MCF 10A (cell line): ENCODE results near the gene IGSF9B. TPM values are rescaled to one million over a fixed set of nuclear protein-coding genes. Genes with fewer than 3 reads are reported as not detected.

Experiments
- BruUV-seq: library from RNA; stranded (reverse); fragments of 400-500 nt; replicated peaks from 2 replicates; lab custom pipeline; 2021; lab: Mats Ljungman, UMichigan
- CTCF ChIA-PET: fragments of 300-600 bp; sonication (Branson Sonifier 250); formaldehyde crosslinking; extraction: SDS; loops from one replicate; lab custom pipeline; 2021; ENCODE audit warnings: antibody characterized with exemption, inconsistent platforms; lab: Yijun Ruan, JAX
- POLR2A ChIA-PET: fragments of 300-600, 350-650 bp; sonication (Branson Sonifier 250); formaldehyde crosslinking; extraction: SDS; loops from one replicate; lab custom pipeline; 2020; ENCODE audit warnings: antibody characterized with exemption, inconsistent platforms; lab: Yijun Ruan, JAX
- DNase-seq: peaks from one replicate; pipeline ENCODE4 v3.0.0-alpha.2; 2018; ENCODE audit not compliant: unreplicated experiment
- H3K27ac Mint-ChIP-seq: one replicate; pipeline ENCODE4 v1.8.0; 2022; ENCODE audit warnings: mild to moderate bottlenecking, low read depth, mixed read lengths; ENCODE audit not compliant: unreplicated experiment
- H3K27me3 Mint-ChIP-seq: one replicate; pipeline ENCODE4 v1.8.0; 2022; ENCODE audit warnings: mixed read lengths; ENCODE audit not compliant: insufficient read depth, unreplicated experiment
- H3K36me3 Mint-ChIP-seq: one replicate; pipeline ENCODE4 v1.8.0; 2022; ENCODE audit warnings: mild to moderate bottlenecking, moderate library complexity, mixed read lengths; ENCODE audit not compliant: insufficient read depth, unreplicated experiment
- H3K4me1 Mint-ChIP-seq: one replicate; pipeline ENCODE4 v1.8.0; 2022; ENCODE audit warnings: mixed read lengths; ENCODE audit not compliant: insufficient read depth, unreplicated experiment
- H3K4me3 Mint-ChIP-seq: one replicate; pipeline ENCODE4 v1.8.0; 2022; ENCODE audit warnings: mild to moderate bottlenecking, moderate library complexity, mixed read lengths; ENCODE audit not compliant: unreplicated experiment
- H3K9me3 Mint-ChIP-seq: one replicate; pipeline ENCODE4 v1.8.0; 2022; ENCODE audit warnings: mixed read lengths; ENCODE audit not compliant: unreplicated experiment
- CTCF ChIP-seq: fragments of 200-600 bp; IDR thresholded peaks from one replicate; pipeline ENCODE4 v1.8.0; 2022; ENCODE audit warnings: antibody characterized with exemption, mild to moderate bottlenecking; ENCODE audit not compliant: unreplicated experiment
- intact Hi-C: fragments of 100-400 bp; cut with micrococcal nuclease; formaldehyde crosslinking; loops from 2 replicates; pipeline ENCODE4 v1.14.1; 2022
- total RNA-seq: library from RNA; stranded (reverse); gene quantifications from 2 replicates; pipeline ENCODE4 v1.2.3, GENCODE V29; 2022

IGSF9B gene
- total RNA-seq, 1 experiment from 2014 or later, result 13.9 TPM

DNA sequence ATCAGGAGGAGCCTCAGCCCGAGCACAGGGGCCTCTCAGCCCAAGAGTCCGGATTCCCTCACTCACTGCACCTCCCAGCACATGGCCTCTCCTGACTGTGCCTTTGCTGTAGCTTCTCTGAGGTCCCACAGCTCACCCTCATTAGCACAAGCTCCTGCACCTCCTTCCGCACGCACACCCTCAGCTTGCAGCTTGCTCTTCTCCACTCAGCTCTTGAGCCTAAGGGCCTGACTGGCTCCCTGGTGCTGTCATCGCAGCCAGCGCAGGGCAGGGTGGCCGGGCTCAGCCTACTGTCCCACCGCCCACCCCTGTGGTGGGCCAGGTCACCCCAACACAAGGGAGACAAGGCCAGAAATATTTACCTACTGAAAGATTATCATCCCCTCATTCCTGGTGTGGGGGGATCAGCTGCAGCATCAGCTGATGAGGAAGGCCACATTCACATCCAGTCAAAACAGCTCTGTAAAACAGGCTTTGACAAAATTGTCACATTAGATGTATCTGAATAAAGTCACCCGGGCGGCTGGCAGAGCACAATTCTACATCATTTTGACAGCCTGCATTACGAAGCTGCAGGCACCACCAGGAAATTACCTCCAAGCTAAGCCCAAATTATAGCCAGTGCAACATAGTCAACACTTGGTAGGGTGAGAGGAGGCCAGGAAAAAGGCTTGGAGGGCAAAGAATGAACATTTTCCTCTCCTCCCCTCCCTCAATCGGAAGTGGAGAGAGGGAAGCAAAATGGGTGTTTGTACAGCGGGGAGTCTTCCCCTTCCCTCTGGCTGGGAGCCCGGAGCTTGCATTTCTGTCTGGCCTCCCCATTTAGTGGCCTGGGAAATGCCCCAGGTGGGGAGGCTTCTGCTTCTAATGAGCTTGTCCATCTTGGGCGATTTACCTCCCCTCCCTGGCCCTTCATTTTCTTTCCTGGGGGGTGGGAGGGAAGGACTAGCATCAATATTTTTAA, 29.5 kb upstream of the IGSF9B start:
- no peak for TF ChIP-seq CTCF
- POLR2A ChIA-PET, result interaction anchor here (1.5 kb wide), 1 partner anchor 29 kb away, joined by 3 read pairs; the partner anchor contains the start of gene IGSF9B
- no peak for DNase-seq
- Mint-ChIP-seq H3K27ac (no peak overlapping the region), H3K36me3 (no peaks in the 10 kb centered on the region), H3K27me3 (peaks cover 23% of the 10 kb centered on the region), H3K9me3 (no peaks in the 10 kb centered on the region), H3K4me1 (no peaks in the 10 kb centered on the region), H3K4me3 (no peak overlapping the region)
- BruUV-seq, result no TSS peak
- CTCF ChIA-PET, result interaction anchor here (0.5 to 0.9 kb wide), 2 partner anchors 58 to 64 kb away, joined by 3 to 4 read pairs; no protein-coding TSS in a partner anchor
- intact Hi-C loops, result no loop called here

DNA sequence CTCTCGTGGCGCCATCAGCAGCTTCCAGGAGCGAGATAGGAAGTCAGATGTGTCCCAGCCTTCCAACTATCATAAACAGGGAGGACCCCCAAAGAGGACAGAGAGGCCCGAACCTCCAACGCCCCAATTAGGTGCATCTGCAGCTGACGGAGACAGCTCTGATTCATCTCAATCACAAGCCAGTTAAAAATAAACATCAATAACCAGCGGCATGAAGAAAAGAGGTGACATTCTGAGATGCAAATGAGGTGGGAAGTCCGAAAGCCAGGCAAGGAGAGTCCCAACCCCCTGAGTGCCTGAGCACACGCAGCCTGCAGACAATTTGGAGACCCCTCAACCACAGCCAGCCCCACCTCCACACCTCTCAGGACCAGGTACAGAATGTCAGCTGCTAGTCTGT, 28.1 kb upstream of the IGSF9B start:
- Mint-ChIP-seq H3K4me1 (no peaks in the 10 kb centered on the region), H3K36me3 (no peaks in the 10 kb centered on the region), H3K9me3 (no peaks in the 10 kb centered on the region), H3K4me3 (no peak overlapping the region), H3K27me3 (peaks cover 23% of the 10 kb centered on the region), H3K27ac (no peak overlapping the region)
- no peak for TF ChIP-seq CTCF
- BruUV-seq, result no TSS peak
- intact Hi-C loops, result no loop called here
- ChIA-PET POLR2A (interaction anchor here (0.6 to 1.6 kb wide), 3 partner anchors 14 to 24 kb away, joined by 3 to 4 read pairs (median 3); no protein-coding TSS in a partner anchor), CTCF (interaction anchor here (0.8 kb wide), 1 partner anchor 18 kb away, joined by 3 read pairs; no protein-coding TSS in a partner anchor)
- DNase-seq, result no peak

DNA sequence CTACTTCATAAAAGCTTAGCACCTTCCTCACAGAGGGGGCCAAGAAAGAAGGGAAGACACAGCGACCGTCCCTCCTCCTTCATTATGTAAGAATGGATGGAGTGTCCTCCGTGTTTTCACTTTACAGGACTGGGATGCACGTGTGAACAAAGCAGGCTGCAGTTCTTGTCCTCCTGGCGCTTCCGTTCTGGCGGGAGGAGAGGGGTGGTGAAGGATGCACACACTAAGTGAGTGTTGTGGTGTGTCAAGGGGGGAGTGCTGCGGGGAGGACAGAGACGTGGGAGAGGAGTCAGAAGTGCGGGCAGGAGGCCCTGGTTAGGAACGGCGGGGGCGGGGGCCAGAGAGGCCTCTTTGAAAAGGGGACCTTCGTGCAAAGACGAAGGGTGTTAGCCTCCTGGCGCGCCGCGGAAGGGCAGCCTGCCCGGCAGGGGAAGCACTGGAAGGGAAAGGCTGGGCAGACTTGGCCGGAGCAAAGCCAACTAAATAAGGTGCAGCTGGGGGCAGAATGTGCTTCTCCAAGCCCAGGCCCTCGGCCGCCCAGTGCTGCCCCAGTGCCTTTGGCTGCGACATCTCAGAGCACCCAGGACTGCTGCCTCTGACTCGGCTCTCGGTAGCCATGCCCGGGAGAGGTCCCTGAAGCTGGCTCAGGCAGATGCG, 27.0 kb upstream of the IGSF9B start:
- Mint-ChIP-seq H3K27ac (no peak overlapping the region), H3K4me3 (no peak overlapping the region), H3K27me3 (peaks cover 23% of the 10 kb centered on the region), H3K9me3 (no peaks in the 10 kb centered on the region), H3K36me3 (no peaks in the 10 kb centered on the region), H3K4me1 (no peaks in the 10 kb centered on the region)
- TF ChIP-seq CTCF, result no peak
- DNase-seq, result no peak
- no TSS peak for BruUV-seq
- ChIA-PET POLR2A (interaction anchor here (1.3 to 1.6 kb wide), 2 partner anchors 23 to 24 kb away, joined by 3 to 4 read pairs; no protein-coding TSS in a partner anchor), CTCF (interaction anchor here (0.8 kb wide), 1 partner anchor 17 kb away, joined by 3 read pairs; no protein-coding TSS in a partner anchor)
- intact Hi-C loops, result no loop called here

- DNase-seq, result no peak
- BruUV-seq, result no TSS peak
- Mint-ChIP-seq H3K4me3 (no peak overlapping the region), H3K4me1 (no peaks in the 10 kb centered on the region), H3K36me3 (no peaks in the 10 kb centered on the region), H3K27ac (no peak overlapping the region), H3K9me3 (no peaks in the 10 kb centered on the region), H3K27me3 (peaks cover 23% of the 10 kb centered on the region)
- no peak for TF ChIP-seq CTCF
- CTCF ChIA-PET, result no interaction called here
- POLR2A ChIA-PET, result no interaction called here
- intact Hi-C loops, result no loop called here
Observed at GRCh38 chr11:133982876-133983275, 26.1 kb upstream of the IGSF9B start.
